AG09309 (cell line): ENCODE results near the gene SNX24.

ENCODE experiments used
- DNase-seq: peaks from one replicate; pipeline ENCODE4 v3.0.0-alpha.2; 2010; ENCODE audit warnings: low read depth
- H3K4me3 ChIP-seq: 2 replicates; pipeline ENCODE4 v1.5.1; 2011; ENCODE audit warnings: mild to moderate bottlenecking, low read depth, low read length, moderate library complexity; ENCODE audit not compliant: control insufficient read depth
- TF ChIP-seq, protein P1 (sequence below): IDR thresholded peaks from 2 replicates; pipeline ENCODE4 v1.5.1; 2011; ENCODE audit warnings: mild to moderate bottlenecking, low read depth, low read length, inconsistent platforms; ENCODE audit not compliant: insufficient read depth, control insufficient read depth; ENCODE audit errors: missing control alignments

The SNX24 gene

DNA sequence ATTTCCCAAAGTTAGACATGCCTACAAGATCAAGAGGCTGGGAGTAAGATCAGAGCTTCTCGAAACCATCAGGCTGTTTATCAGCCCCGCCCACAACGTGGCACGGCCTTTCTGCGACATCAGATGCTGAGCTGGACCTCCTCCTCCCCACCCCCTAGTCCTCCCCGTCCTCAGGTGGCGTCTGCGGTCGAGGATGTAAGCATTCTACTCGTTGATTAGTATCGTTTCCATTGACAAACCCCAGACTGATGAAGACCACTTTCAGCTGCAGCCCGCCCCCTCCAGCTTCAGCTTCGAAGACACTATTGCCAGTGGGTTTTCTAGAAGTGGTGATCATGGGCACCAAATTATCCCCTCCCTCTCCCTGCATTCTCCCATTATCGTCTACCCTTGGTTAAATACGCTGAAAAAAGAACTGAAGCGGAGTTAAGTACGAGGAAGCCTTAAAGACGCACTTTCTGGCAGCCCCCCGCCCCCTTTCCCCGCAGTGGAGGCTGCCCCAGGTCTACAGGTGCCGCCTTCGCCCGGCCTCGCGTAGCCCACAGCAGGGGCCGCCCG, 190.0 kb downstream of the SNX24 start:
- TF ChIP-seq, protein P1, sequence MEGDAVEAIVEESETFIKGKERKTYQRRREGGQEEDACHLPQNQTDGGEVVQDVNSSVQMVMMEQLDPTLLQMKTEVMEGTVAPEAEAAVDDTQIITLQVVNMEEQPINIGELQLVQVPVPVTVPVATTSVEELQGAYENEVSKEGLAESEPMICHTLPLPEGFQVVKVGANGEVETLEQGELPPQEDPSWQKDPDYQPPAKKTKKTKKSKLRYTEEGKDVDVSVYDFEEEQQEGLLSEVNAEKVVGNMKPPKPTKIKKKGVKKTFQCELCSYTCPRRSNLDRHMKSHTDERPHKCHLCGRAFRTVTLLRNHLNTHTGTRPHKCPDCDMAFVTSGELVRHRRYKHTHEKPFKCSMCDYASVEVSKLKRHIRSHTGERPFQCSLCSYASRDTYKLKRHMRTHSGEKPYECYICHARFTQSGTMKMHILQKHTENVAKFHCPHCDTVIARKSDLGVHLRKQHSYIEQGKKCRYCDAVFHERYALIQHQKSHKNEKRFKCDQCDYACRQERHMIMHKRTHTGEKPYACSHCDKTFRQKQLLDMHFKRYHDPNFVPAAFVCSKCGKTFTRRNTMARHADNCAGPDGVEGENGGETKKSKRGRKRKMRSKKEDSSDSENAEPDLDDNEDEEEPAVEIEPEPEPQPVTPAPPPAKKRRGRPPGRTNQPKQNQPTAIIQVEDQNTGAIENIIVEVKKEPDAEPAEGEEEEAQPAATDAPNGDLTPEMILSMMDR: no peak
- H3K4me3 ChIP-seq: peak overlapping the region; percentile 86
- DNase-seq: no peak

DNA sequence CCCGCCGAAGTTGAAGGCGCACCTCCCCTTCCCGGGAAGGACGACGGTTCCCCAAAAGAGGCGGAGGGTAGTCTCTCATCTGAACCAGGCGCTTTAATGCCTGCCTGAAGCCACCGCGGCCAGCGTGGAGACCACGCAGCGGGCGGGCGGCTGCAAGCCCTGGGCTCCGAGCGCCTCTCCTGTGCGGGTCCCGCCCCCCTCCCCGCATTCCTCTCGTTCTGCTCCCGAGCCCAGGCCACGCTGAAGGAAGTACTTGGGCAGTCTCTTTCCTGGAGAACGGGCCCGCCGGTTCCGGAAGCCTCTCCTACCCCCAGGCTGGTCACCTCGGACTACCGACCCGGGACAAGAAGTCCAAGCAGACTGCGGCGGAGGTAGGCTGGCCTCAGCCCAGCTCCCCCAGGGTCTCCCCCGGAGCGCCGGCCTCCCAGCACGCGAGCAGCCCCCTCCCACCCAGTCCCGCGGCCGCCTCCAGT, 190.5 kb downstream of the SNX24 start:
- peak overlapping the region; percentile 86 for H3K4me3 ChIP-seq
- TF ChIP-seq, protein P1: no peak
- no peak for DNase-seq

DNA sequence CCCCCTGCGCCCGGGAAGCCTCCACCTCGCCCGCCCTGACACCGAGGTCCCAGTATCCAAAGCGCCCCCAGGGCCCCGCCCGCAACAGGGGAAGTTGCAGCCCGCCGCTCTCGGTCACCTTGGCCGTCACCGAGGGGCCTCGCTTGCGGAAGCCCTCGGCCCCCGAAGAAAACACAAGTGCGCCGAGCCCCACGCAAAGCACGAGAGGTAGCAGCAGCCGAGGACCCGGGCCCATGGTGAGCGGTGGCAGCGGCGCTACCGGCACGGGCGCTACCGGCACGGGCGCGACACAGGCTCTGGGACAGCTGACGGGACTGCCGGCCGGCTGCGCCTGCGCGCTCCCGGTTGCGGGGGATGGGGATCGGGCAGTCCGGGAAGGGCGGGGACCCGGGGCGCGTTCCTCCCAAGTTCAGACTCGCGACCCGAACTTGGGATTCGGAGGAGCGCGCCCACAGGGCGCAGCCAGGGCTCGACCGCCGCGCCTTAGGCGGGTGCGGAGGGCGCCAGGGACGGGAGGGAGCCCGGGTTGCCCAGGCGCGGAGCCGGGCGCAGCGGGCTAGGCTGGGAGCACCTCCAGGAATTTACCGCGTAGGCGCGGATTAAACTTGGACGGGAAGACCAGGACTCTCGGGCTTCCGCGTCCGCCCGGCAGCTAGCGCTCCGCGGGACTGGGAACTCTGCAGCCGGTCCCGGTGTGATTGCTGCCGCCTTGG, 191.1 kb downstream of the SNX24 start, which contains the start of gene PPIC:
PPIC (minus strand) TSS at position 335 of the 713 bp plus-strand sequence; CDS start at position 235, 100 bp downstream.
- peak; percentile 35 for DNase-seq
- TF ChIP-seq, protein P1: no peak
- H3K4me3 ChIP-seq: peak within 1 kb of the TSS; percentile 86

DNA sequence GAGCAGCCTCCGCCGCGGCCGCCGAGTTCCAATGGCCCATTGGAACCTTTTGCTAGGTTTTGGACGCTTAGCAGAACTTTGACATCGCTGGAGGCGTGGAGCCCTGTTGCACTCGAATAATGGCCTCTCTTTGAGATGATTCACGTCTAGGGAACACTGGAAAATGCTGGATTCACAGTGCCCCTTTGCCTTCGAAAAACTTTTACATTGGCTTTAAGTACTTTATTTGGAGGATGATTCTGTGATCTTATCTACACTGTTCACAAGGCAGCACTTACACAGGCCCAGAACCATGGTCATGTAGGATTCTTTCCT, 191.6 kb downstream of the SNX24 start:
- TF ChIP-seq, protein P1: no peak
- H3K4me3 ChIP-seq: peak overlapping the region; percentile 86
- no peak for DNase-seq

DNA sequence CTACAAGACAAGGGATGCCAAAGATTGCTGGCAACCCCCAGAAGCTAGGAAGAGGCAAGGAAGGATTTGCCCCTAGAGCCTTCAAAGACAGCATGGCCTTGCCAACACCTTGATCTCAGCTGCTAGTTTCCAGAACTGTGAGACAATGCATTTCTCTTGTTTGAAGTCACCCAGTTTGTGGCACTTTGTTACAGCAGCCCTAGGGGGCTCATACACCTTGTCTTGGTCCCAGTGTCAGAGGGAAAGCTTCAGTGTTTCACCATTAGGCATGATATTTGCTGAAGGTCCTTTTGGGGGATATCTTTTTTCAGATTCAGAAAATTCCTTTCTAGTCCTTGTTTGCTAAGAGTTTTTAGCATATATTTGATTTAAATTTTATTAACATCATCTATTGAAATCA, 194.3 kb downstream of the SNX24 start:
- TF ChIP-seq, protein P1: no peak
- no peak overlapping the region for H3K4me3 ChIP-seq
- DNase-seq: no peak

DNA sequence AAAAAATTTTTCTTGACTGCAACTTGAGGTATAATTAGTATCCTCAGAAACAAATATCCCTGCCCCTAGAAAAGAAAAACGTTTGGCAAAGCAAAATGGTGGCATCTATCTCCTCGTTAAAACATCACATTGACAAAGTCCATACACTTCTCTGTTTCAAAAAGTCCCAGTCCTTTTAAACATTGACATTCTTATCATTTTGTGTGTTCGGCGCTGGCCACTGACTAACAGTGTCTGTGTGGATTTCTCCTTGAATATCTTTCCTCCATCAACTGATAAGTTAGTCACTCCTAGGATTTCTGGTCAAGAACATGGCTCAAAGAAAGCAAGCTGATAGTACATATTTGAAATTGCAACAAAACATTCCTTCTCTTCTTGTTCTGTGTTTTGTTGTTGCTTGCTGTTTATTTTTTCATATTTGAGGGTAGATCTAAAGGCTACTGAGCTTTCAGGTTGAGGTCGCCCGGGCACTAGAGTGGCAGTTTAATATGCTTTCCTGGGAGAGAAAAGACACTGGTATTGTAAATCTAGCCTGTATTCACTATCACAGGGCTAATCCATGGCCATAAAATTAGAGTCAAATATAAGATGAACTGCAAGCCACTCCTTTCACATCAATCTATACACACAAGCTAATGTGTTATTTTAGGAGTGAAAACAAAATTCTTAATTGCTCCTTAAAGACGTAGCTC, 199.7 kb downstream of the SNX24 start:
- H3K4me3 ChIP-seq: no peak overlapping the region
- TF ChIP-seq, protein P1: no peak
- no peak for DNase-seq
